HPDE6-E6E7 (cell line): Measurements from ENCODE around the gene ITPR3.
"Not testable (repeated sequence)": the region's sequence is repeated elsewhere in the genome, so short reads cannot be mapped to it uniquely, and the experiment has no call there.

Source experiments
- DNase-seq: peaks from one replicate; pipeline ENCODE4 v3.0.0; 2011; ENCODE audit warnings: missing footprints; ENCODE audit errors: extremely low spot score

The ITPR3 gene

GRCh38 chr6:33613795-33614168 lies 7.3 kb upstream of the ITPR3 start:
- peak; percentile 73 for DNase-seq

GRCh38 chr6:33616113-33616512 lies 5.0 kb upstream of the ITPR3 start:
- DNase-seq: no peak

- no peak for DNase-seq
Observed at GRCh38 chr6:33616913-33617312, 4.2 kb upstream of the ITPR3 start.

GRCh38 chr6:33619166-33619840 lies 1.8 kb upstream of the ITPR3 start:
- DNase-seq: no peak

- peak; percentile 60 for DNase-seq
Observed at GRCh38 chr6:33620158-33620855, 815 bp upstream of the ITPR3 start.

GRCh38 chr6:33621711-33622388 lies 728 bp downstream of the ITPR3 start:
- DNase-seq: peak; percentile 46

- DNase-seq: peak; percentile 54
Observed at GRCh38 chr6:33622456-33623431, 1.6 kb downstream of the ITPR3 start.

GRCh38 chr6:33623895-33624381 lies 2.8 kb downstream of the ITPR3 start:
- DNase-seq: no peak

- DNase-seq: no peak
Observed at GRCh38 chr6:33624856-33625255, 3.7 kb downstream of the ITPR3 start.

GRCh38 chr6:33627876-33628275 lies 6.8 kb downstream of the ITPR3 start:
- DNase-seq: no peak

- no peak for DNase-seq
Observed at GRCh38 chr6:33628401-33628964, 7.4 kb downstream of the ITPR3 start.

GRCh38 chr6:33630014-33630413 lies 8.9 kb downstream of the ITPR3 start:
- DNase-seq: no peak

- DNase-seq: not testable (repeated sequence)
Observed at GRCh38 chr6:33631521-33631920, 10.4 kb downstream of the ITPR3 start.

- no peak for DNase-seq
Observed at GRCh38 chr6:33631971-33632557, 10.9 kb downstream of the ITPR3 start.

GRCh38 chr6:33632558-33633039 lies 11.5 kb downstream of the ITPR3 start:
- peak; percentile 49 for DNase-seq

GRCh38 chr6:33633084-33633461 lies 12.0 kb downstream of the ITPR3 start:
- DNase-seq: no peak

- peak; percentile 71 for DNase-seq
Observed at GRCh38 chr6:33633462-33634158, 12.5 kb downstream of the ITPR3 start.

- no peak for DNase-seq
Observed at GRCh38 chr6:33634161-33634727, 13.1 kb downstream of the ITPR3 start.

- DNase-seq: no peak
Observed at GRCh38 chr6:33634946-33635345, 13.8 kb downstream of the ITPR3 start.

- DNase-seq: no peak
Observed at GRCh38 chr6:33636655-33637054, 15.5 kb downstream of the ITPR3 start.
